ENCODE data around the gene ANKRD7.

GRCh38 chr7:118232837-118233236 is 8.3 kb downstream of the ANKRD7 start:
- TF ChIP-seq, protein P1, sequence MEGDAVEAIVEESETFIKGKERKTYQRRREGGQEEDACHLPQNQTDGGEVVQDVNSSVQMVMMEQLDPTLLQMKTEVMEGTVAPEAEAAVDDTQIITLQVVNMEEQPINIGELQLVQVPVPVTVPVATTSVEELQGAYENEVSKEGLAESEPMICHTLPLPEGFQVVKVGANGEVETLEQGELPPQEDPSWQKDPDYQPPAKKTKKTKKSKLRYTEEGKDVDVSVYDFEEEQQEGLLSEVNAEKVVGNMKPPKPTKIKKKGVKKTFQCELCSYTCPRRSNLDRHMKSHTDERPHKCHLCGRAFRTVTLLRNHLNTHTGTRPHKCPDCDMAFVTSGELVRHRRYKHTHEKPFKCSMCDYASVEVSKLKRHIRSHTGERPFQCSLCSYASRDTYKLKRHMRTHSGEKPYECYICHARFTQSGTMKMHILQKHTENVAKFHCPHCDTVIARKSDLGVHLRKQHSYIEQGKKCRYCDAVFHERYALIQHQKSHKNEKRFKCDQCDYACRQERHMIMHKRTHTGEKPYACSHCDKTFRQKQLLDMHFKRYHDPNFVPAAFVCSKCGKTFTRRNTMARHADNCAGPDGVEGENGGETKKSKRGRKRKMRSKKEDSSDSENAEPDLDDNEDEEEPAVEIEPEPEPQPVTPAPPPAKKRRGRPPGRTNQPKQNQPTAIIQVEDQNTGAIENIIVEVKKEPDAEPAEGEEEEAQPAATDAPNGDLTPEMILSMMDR (IDR thresholded peaks at IDR 0.05; ENCODE audit: low read length), result no peak
- TF ChIP-seq EZH2 (optimal IDR thresholded peaks at IDR 0.05; ENCODE audit: low read depth, low read length), result no peak

Measured in MM.1S (cell line).